SJSA1 (cell line): ENCODE data around the gene PP2D1. TPM values are rescaled to one million over a fixed set of nuclear protein-coding genes. Genes with fewer than 3 reads are reported as not detected.
"Not testable (repeated sequence)": the region's sequence is repeated elsewhere in the genome, so short reads cannot be mapped to it uniquely, and the experiment has no call there.

ENCODE experiments used
- DNase-seq, 2 experiments: peaks; one replicate each; pipeline ENCODE4 v3.0.0-alpha.2; 2015 to 2020; ENCODE audit warnings: low spot score in 2 of 2, low read depth in 1 of 2
- H3K27ac ChIP-seq: fragments of 250-450 bp; sonication (Bioruptor Pico); 2 replicates; pipeline ENCODE4 v1.5.1; 2020; ENCODE audit warnings: mild to moderate bottlenecking, moderate library complexity
- H3K27me3 ChIP-seq: fragments of 250-450 bp; sonication (Bioruptor Pico); replicated peaks from 2 replicates; pipeline ENCODE4 v1.5.1; 2020; ENCODE audit warnings: mild to moderate bottlenecking, moderate library complexity
- H3K36me3 ChIP-seq: fragments of 250-450 bp; sonication (Bioruptor Pico); 2 replicates; pipeline ENCODE4 v1.5.1; 2020; ENCODE audit warnings: mild to moderate bottlenecking
- H3K4me1 ChIP-seq: fragments of 250-450 bp; sonication (Bioruptor Pico); replicated peaks from 2 replicates; pipeline ENCODE4 v1.6.1; 2021; ENCODE audit warnings: mild to moderate bottlenecking
- H3K4me3 ChIP-seq: fragments of 250-450 bp; sonication (Bioruptor Pico); 2 replicates; pipeline ENCODE4 v1.5.1; 2020; ENCODE audit warnings: mild to moderate bottlenecking
- H3K9me3 ChIP-seq: fragments of 250-450 bp; sonication (Bioruptor Pico); replicated peaks from 2 replicates; pipeline ENCODE4 v1.5.1; 2020; ENCODE audit warnings: mild to moderate bottlenecking
- total RNA-seq: library from RNA; depleted of rRNA; stranded (reverse); fragments of >200 nt; shearing (Covaris generic); gene quantifications from 2 replicates; pipeline ENCODE4 v1.2.3, GENCODE V29; 2014

PP2D1 gene
- total RNA-seq, 1 experiment from 2014 or later = not detected

DNA sequence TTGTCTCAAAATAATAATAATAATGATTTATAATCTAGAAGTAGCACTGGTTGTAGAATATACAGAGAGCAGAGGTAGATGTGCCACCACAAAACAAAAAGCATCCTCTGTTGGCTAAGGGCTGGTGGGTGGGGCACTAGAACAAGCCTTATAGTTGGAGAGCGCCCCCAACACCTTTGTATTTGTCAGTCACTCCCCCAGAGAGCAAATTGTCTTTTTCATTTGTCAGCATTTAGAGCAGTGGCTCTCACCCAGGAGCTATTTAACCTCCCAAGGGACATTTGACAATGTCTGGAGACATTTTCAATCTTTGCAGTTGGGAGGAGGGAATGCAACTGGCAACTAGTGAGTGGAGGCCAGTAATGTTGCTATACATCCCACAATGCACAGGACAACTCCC, 34.5 kb upstream of the PP2D1 start:
- Histone ChIP-seq H3K9me3 (no peaks in the 10 kb centered on the region), H3K4me1 (peaks cover 5% of the 10 kb centered on the region), H3K4me3 (no peak overlapping the region), H3K27me3 (no peaks in the 10 kb centered on the region), H3K36me3 (no peaks in the 10 kb centered on the region), H3K27ac (no peak overlapping the region)
- DNase-seq = no peak

DNA sequence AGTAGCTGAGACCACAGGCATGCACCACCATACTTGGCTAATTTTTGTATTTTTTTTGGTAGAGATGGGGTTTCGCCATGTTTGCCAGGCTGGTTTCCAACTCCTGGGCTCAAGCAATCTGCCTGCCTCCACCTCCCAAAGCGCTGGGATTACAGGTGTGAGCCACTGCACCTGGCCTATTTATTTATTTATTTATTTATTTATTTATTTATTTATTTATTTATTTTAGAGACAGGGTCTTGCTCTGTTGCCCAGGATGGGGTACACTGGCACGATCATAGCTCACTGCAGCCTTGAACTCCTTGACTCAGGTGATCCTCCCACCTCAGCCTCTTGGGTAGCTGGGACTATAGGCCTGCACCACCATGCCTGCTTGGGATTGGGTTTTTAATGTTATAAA, 33.1 kb upstream of the PP2D1 start:
- DNase-seq, H3K36me3 ChIP-seq, H3K27me3 ChIP-seq, H3K27ac ChIP-seq, H3K4me1 ChIP-seq, H3K4me3 ChIP-seq, H3K9me3 ChIP-seq: not testable (repeated sequence)

DNA sequence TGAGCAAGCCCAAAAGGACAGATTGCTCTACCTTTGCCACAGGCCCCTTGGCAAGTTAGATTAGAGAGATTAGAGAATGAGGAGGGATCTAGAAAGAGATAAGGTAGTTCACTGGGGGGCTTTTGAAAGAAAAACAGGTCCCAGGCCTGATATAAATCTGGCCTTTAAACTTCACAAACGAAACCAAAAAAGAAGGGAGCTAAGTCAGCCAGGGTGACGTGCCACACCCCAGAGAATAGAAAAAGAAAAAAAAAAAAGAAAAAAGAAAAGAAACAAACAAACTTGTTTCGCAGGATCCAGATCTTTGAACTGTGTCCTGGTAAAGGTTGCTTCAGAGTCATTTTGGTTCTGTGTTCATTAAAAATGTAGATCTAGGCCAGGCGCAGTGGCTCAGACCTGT, 31.8 kb upstream of the PP2D1 start:
- Histone ChIP-seq H3K27ac (no peak overlapping the region), H3K9me3 (no peaks in the 10 kb centered on the region), H3K27me3 (no peaks in the 10 kb centered on the region), H3K36me3 (no peaks in the 10 kb centered on the region), H3K4me3 (no peak overlapping the region), H3K4me1 (peaks cover 9% of the 10 kb centered on the region)
- no peak for DNase-seq

DNA sequence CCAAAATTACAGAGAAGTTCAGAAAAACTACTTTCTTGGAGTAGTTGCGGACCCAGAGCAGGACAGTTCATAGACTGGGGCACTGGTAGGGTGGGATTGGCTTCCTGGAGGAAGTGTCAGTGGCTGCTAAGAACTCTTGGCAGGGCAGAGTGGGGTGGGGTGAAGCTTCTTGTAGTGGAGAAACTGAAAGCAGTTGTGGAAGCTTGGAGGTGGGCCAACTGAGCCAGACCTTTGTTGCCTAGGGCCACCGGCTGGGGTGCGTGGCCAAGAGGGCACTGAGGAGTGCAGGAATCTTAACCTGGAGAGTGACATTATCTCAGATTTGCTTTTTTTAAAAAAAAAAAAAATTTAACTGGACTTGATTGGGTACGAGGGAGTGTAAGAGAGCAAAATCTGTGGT, 31.3 kb upstream of the PP2D1 start:
- Histone ChIP-seq H3K4me3 (no peak overlapping the region), H3K27me3 (no peaks in the 10 kb centered on the region), H3K9me3 (no peaks in the 10 kb centered on the region), H3K36me3 (no peaks in the 10 kb centered on the region), H3K27ac (no peak overlapping the region), H3K4me1 (peaks cover 9% of the 10 kb centered on the region)
- peak; percentile 10 to 47 for DNase-seq

DNA sequence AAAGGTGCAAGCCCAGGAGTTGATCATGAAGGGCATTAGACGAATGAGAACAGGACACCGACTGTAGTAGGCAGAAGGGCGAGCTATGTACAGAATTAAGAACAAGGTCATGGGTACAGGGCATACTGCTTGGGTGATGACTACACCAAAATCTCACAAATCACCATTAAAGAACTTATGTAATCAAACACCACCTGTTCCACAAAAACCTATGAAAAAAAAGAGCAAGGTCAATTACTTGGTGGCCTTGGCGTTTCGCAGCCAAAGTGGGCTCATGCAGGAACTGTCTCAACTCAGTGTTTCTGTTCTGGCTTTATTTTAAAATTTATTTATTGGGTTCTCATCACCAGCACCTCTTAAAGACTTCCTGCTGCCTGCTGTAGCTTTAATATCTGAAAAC, 30.3 kb upstream of the PP2D1 start:
- no peak for DNase-seq
- Histone ChIP-seq H3K4me3 (no peak overlapping the region), H3K4me1 (peaks cover 9% of the 10 kb centered on the region), H3K36me3 (no peaks in the 10 kb centered on the region), H3K27me3 (no peaks in the 10 kb centered on the region), H3K27ac (no peak overlapping the region), H3K9me3 (no peaks in the 10 kb centered on the region)

DNA sequence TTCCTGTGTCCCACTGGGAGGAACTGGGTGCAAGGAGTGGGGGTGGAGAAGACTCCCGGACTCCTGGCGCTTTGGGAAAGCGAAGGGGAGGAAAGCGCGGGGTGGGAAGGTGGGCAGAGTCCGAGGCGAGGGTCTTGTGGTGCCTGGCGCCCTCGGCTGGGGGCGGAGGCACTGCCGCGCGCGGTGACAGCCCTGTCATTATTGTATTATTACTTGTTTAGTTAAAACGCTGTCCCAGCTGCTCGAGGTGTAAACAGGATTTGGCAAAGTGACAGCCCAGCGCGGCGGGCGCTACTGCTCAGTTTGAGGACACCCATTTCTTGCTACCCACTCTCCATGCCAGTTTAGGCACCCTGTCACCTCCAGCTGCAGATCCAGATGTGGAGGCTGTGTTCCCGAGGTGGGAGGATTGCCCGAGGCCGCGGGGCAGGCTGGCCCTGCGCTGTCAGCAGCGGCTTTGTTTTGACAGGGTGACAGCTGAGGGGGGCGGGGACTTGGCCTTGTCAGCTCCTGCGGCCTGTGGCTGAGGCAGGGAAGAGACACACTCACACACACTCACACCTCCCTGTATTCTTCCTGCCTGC, 29.2 kb upstream of the PP2D1 start:
- H3K27ac ChIP-seq = no peak overlapping the region
- peak; percentile 64 to 74 for DNase-seq
- no peaks in the 10 kb centered on the region for H3K9me3 ChIP-seq
- peak overlapping the region; percentile 82 for H3K4me3 ChIP-seq
- H3K27me3 ChIP-seq = no peaks in the 10 kb centered on the region
- H3K4me1 ChIP-seq = peaks cover 9% of the 10 kb centered on the region
- H3K36me3 ChIP-seq = no peaks in the 10 kb centered on the region

DNA sequence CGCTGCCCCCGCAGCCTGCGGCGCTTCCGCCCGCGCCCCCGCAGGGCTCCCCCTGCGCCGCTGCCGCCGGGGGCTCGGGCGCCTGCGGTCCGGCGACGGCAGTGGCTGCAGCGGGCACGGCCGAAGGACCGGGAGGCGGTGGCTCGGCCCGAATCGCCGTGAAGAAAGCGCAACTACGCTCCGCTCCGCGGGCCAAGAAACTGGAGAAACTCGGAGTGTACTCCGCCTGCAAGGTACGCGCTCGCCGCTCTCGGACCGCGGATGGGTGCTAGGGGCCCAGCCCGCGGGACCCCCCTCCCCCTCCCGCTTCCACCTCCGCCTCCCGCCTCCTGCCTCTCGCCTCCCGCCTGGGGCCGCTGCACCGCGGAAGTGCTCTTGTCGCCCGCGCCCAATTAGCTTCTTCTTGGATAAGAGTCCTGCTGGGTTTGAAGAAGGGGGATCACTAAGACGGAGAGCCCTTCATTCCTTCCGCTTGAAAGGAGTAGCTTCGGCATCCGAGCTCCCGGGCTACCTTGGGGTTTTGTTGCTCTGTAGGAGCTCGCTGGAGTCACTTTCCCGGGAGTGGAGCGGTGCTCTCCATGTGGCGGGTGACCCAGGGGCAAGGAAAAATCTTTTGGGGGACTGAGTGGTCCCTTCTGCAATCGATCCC, 28.6 kb upstream of the PP2D1 start:
- peak; percentile 59 to 71 for DNase-seq
- Histone ChIP-seq H3K9me3 (no peaks in the 10 kb centered on the region), H3K27me3 (no peaks in the 10 kb centered on the region), H3K27ac (no peak overlapping the region), H3K4me3 (peak overlapping the region; percentile 82), H3K4me1 (peaks cover 9% of the 10 kb centered on the region), H3K36me3 (no peaks in the 10 kb centered on the region)

DNA sequence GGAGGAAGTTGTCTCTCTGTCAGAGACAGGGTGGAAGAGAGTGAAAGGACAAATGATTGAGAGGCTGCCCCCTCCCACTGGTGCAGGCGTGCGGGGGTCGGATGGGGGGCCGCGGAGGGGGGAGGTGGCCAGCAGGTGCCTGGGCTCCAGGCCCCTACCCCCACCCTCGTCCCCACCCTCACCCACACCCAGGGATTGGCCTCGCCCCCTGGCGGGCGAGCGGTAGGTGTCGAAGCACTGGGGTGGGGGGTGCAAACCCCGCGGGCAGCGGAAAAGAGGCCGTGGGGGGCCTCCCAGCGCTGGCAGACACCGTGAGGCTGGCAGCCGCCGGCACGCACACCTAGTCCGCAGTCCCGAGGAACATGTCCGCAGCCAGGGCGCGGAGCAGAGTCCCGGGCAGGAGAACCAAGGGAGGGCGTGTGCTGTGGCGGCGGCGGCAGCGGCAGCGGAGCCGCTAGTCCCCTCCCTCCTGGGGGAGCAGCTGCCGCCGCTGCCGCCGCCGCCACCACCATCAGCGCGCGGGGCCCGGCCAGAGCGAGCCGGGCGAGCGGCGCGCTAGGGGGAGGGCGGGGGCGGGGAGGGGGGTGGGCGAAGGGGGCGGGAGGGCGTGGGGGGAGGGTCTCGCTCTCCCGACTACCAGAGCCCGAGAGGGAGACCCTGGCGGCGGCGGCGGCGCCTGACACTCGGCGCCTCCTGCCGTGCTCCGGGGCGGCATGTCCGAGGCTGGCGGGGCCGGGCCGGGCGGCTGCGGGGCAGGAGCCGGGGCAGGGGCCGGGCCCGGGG, 27.9 kb upstream of the PP2D1 start, which contains the start of gene KAT2B:
Gene KAT2B (plus strand): TSS at position 682 of the 783 bp plus-strand sequence. CDS start 32 bp downstream, at position 714.
- peak within 1 kb of the TSS; percentile 82 for H3K4me3 ChIP-seq
- H3K4me1 ChIP-seq = peaks cover 9% of the 10 kb centered on the region
- DNase-seq = peak; percentile 63 to 72
- no peaks in the 10 kb centered on the region for H3K9me3 ChIP-seq
- H3K27me3 ChIP-seq = no peaks in the 10 kb centered on the region
- peak within 1 kb of the TSS; percentile 58; the same call in 1 of the 2 replicates for H3K27ac ChIP-seq
- H3K36me3 ChIP-seq = no peaks in the 10 kb centered on the region

DNA sequence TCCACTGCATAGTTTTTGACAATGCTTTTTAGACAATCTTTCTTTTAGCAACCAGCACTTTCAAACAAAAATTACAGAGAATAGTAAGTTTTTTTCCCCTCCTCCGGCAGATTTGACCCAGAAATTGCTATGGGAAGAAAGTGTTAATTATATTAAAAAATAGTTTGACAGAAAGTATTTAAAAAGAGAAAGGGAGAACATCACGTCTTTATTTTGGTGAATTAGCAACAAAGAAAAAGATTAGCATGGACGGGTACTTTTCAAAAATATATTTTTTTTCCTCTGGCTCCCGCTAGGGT, 27.4 kb upstream of the PP2D1 start:
- Histone ChIP-seq H3K4me1 (peaks cover 9% of the 10 kb centered on the region), H3K27ac (no peak overlapping the region), H3K27me3 (no peaks in the 10 kb centered on the region), H3K36me3 (no peaks in the 10 kb centered on the region), H3K9me3 (no peaks in the 10 kb centered on the region), H3K4me3 (peak overlapping the region; percentile 82)
- no peak for DNase-seq

DNA sequence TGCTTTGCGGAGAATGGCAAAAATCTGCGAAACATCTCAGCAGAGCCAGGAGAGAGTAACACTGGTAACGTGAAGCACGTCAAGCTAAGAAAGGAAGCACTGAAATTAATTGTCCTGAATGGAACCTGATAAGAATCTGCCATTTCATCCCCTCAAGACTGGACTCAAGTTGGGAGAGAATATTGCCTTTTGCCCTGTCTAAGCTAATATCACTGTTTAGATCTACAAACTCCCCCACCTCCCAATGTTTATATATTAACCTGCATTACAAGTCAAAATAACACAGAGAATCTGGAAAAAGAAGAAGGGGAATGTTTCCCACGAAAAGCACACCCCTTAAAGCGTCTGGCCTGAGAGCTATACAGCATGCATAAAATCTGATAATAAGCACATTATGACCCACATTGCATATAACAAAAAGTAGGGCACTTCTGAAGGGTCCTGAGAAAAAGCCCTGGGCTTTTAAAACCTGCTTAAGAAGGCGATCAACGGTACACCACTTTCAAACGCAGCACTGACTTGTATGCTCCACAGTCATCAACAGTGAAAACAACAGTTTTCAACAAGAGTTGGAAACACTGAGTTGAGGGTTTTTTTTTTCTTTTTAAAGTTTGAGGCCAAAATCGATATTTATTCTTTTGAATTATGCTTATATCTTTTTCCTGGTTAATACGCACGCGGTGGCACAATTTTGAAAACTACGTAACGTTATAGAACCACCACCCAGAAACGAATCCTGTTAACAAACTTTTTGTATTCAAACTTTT, 26.8 kb upstream of the PP2D1 start:
- H3K4me1 ChIP-seq = peaks cover 9% of the 10 kb centered on the region
- DNase-seq = no peak
- no peak overlapping the region for H3K27ac ChIP-seq
- no peaks in the 10 kb centered on the region for H3K9me3 ChIP-seq
- H3K27me3 ChIP-seq = no peaks in the 10 kb centered on the region
- peak overlapping the region; percentile 82 for H3K4me3 ChIP-seq
- H3K36me3 ChIP-seq = no peaks in the 10 kb centered on the region

DNA sequence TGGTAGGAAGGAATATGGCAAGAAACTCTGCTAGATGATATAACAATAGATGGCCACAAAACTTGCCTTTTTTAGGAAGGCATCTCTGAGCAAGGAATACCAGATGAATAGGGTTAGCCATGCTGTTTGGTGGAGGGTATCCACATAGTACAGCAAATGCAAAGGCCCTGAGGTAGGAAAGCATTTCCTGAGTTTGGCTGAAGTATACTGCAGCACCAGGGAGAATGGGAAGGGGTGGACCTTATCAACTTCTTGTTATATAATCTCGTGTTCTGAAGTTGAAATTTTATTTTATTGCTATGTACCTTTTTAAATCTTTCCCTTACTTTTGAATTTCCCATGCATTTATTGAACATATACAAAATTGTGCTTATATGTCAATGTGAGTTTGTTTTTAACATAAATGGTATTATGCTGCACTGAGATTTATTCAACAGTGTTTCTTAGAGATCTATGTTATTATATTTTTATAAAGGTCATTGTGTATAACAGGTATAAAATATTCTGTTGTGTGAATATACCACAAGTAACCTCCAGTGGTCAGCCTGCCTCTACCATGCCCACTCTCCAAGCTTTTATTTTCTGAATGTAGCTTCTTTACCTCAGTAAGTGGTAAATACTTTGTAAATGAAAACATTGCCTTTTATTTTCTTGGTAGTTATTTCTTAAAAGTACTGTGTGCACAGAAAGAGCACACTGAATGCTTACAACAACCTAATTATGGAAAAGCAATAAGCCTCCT, 25.4 kb upstream of the PP2D1 start:
- H3K4me1 ChIP-seq = peaks cover 4% of the 10 kb centered on the region; the same call in 1 of the 2 replicates
- no peaks in the 10 kb centered on the region for H3K9me3 ChIP-seq
- H3K36me3 ChIP-seq = no peaks in the 10 kb centered on the region
- DNase-seq = no peak
- no peaks in the 10 kb centered on the region for H3K27me3 ChIP-seq
- H3K4me3 ChIP-seq = no peak overlapping the region
- H3K27ac ChIP-seq = no peak overlapping the region

DNA sequence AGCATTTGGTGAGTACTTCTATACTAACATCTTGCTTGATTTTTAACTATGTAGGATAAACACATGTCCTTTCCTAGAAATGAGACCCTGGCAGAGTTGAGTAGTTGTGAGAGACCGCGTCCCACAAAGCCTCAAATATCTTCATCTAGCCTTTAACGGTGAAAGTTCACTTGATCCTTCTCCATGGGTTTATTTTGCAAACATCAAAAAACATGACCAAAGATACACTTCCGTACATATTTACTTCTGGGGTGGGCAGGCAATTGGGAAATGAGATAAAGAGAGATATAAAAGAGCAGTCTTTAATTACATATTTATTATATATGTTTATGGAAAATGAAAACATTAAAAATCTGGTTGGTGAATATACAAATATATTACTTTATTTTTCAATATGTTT, 23.0 kb upstream of the PP2D1 start:
- H3K4me1 ChIP-seq = 0 out of 2 replicates have a peak, but pooled peaks cover 4% of the 10 kb centered on the region
- H3K4me3 ChIP-seq = no peak overlapping the region
- no peak for DNase-seq
- no peaks in the 10 kb centered on the region for H3K9me3 ChIP-seq
- no peaks in the 10 kb centered on the region for H3K27me3 ChIP-seq
- H3K27ac ChIP-seq = no peak overlapping the region
- H3K36me3 ChIP-seq = no peaks in the 10 kb centered on the region

DNA sequence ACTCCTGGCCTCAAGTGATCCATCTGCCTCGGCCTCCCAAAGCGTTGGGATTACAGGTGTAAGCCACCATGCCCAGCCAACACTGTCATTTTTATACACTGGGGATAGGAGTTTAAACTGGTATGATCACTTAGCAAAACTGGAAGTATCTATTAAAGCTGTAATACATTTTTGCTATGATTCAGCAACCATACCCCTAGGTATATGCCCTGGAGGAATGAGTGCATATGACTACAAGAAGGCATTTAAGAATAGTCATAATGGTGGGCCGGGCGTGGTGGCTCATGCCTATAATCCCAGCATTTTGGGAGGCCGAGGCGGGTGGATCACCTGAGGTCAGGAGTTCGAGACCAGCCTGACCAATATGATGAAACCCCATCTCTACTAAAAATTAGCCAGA, 19.9 kb upstream of the PP2D1 start:
- not testable (repeated sequence) for H3K9me3 ChIP-seq, H3K4me3 ChIP-seq, DNase-seq, H3K27ac ChIP-seq, H3K4me1 ChIP-seq, H3K36me3 ChIP-seq, H3K27me3 ChIP-seq
